Fibroblast of mammary gland (primary cell): ENCODE measurements around the gene AFAP1.

ENCODE experiments used
- DNase-seq: peaks from one replicate; pipeline ENCODE4 v3.0.0-alpha.2; 2010; ENCODE audit warnings: low read depth
- H3K4me3 ChIP-seq: 2 replicates; pipeline ENCODE4 v1.5.1; 2011; ENCODE audit warnings: low read depth, mild to moderate bottlenecking, low read length, moderate library complexity; ENCODE audit not compliant: control insufficient read depth
- TF ChIP-seq, protein P1 (sequence below): conservative IDR thresholded peaks from 2 replicates; pipeline ENCODE4 v1.5.1; 2011; ENCODE audit warnings: low read depth, low read length, inconsistent platforms; ENCODE audit not compliant: control insufficient read depth, insufficient read depth

AFAP1 gene

DNA sequence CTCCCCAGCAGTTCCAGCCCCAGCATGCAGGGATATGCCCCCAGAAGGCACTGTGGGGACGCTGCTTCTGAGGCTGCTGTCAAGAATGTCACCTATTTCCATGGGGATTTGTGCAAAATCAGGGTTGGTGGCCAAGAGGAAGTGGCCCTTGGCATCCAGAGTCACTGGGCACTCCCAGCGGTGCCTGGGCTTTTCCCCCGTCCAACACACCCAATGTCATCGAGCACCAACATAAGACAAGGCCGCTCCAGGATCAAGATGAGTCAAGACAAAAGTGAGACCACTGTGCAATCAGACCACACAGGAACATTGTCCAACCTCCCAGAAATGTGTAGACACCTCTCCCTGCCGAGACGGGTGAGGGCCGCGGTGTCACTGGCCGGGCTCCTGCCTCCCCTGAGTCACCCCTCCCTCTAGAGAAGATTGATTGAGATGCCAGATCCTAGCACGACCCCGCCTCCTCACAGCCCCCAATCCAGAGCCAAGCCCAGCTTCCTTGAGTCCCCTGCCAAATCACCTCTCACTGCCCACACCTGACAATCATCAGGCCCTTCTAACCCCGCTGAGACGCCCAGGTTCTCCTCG lies 194.3 kb downstream of the AFAP1 start:
- DNase-seq = no peak
- TF ChIP-seq, protein P1, sequence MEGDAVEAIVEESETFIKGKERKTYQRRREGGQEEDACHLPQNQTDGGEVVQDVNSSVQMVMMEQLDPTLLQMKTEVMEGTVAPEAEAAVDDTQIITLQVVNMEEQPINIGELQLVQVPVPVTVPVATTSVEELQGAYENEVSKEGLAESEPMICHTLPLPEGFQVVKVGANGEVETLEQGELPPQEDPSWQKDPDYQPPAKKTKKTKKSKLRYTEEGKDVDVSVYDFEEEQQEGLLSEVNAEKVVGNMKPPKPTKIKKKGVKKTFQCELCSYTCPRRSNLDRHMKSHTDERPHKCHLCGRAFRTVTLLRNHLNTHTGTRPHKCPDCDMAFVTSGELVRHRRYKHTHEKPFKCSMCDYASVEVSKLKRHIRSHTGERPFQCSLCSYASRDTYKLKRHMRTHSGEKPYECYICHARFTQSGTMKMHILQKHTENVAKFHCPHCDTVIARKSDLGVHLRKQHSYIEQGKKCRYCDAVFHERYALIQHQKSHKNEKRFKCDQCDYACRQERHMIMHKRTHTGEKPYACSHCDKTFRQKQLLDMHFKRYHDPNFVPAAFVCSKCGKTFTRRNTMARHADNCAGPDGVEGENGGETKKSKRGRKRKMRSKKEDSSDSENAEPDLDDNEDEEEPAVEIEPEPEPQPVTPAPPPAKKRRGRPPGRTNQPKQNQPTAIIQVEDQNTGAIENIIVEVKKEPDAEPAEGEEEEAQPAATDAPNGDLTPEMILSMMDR = no peak
- H3K4me3 ChIP-seq = no peak overlapping the region

DNA sequence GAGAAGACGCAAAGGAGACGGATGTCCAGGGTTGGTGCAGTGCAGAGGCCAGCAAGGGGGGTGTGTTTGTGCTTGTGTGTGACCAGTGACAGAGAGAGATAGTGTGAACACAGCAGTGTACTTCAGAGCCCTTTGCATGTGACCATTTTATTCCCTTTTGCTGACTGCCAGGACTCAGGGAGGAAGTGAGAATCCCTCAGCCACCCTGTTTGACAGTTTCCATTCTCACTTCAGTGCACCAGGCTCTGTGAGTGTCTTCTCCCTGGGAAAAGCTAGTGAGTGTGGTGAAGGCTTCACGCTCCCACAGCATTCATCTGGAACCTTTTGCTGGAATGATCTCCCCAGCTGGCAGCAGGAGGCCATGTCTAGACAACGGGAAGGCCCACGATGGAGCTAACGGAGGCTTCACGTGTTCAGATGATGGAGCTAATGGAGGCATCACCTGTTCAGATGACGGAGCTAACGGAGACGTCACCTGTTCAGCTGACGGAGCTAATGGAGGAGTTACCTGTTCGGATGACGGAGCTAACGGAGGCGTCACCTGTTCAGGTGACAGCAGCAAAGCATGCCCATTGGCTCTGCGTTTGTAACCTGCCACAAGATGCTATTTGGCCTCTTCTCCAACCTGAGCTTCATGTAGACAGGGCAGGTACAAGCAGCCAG lies 195.4 kb downstream of the AFAP1 start:
- DNase-seq = no peak
- TF ChIP-seq, protein P1 = no peak
- H3K4me3 ChIP-seq = no peak overlapping the region

DNA sequence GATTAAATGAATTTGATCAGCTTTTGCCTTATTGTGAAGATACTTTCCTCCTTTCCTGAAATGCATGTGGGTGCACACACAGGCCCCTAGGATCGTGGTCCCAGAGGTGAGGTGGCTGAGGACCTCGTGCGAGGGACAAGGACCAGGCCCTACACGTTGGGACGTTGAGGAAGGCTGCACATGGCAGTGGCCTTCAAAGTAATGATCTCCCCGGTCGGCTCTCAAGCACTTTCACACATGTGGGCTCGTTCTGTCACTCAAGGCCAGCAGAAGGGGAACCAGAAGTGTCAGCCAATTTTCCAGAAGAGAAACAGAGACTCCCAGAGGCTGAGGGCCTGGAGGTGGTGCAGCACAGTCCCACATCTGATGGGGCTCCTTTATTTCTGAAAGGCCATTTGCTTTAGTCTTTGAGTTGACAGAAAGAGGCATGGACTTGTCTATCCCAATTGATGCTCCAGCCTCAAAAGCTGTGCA lies 196.8 kb downstream of the AFAP1 start:
- H3K4me3 ChIP-seq = no peak overlapping the region
- no peak for DNase-seq

DNA sequence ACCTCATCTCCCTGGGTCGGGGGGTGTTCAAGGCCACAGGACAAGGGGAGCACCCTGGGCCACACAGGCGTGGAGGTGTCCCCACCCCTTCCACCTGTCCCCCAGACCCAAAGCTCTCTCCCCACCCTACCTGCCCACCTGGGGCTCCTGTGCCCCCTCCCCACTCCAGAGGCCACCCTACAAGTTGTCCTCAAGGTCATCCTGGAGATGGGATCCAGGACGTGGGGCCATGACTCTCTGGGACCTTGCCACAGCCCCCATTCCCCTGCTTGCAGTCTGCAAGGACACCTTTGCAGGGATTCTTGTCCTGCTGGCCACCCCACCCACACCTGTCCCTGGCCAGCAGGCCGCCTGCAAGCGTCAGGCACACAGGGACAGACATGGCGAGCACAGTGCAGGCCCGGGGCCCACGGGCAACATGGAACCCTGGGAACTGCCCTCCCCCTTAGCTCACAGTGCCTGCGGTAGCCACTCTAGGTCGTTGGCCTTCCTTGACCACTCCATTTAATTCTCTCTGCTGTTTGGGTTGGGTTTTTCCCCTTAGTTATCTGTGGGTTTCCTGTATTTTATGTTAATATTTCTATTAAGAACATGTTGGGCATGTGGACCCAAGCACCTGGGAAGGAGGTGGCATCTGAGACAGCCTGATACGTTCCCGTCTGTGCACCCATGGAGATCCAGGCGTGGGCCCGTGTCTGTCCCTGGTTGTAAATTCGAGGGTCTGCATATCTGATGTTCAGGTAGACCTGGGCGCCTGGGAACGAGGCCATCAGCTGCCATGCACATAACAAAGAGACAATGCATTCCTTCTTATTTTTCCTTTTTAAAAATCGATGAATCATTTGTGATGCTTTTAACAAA lies 197.5 kb downstream of the AFAP1 start:
- H3K4me3 ChIP-seq = no peak overlapping the region
- no peak for DNase-seq
- TF ChIP-seq, protein P1 = no peak

More for the DNA sequence above, 196.8 kb downstream of the AFAP1 start:
- TF ChIP-seq, protein P1 = no peak

DNA sequence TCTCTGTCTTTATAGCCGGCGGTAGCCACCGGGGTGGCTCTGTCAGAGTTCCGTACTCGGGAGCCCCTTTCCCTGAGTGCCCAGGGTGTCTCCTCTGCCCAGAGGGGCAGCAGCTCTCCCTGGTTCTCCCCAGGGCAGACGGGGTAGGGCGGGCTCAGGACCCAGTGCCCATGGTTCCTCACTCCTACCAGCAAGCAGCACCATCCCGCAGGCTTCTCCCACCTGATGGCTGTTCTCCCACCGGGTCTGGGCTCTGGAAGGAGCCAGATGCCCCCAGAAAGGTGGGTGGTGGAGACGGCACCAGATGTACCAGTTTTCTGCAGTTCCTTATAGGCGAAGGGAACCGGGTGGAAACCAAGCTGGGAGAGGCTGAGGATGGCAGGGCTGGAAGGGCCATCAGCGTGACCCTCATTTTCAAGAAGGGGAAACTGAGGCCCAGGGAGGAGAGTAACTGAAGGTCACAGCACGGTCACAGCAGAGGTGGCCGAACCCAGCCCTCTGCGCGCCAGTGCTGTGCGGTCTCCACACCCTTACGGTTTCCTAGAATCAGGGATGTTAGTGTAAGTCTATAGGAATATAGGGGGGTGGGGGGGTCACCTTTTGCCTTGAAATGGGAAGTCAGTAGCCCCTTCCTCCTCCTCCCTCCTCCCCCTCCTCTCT lies 198.7 kb downstream of the AFAP1 start:
- H3K4me3 ChIP-seq = no peak overlapping the region
- TF ChIP-seq, protein P1 = no peak
- DNase-seq = no peak
